Endodermal cell (in vitro differentiated cells): ENCODE results near the gene ADSS2. TPM values are rescaled to one million over a fixed set of nuclear protein-coding genes. Genes with fewer than 3 reads are reported as not detected.

Experiments used
- DNase-seq: peaks from one replicate; pipeline ENCODE4 v3.0.0-alpha.2; 2017
- H3K27ac ChIP-seq: 2 replicates; pipeline ENCODE4 v1.5.1; 2013; ENCODE audit warnings: mild to moderate bottlenecking, low read depth, low read length, moderate library complexity
- H3K27me3 ChIP-seq: 2 replicates; pipeline ENCODE4 v1.6.1; 2013; ENCODE audit warnings: mild to moderate bottlenecking, low read length, moderate library complexity; ENCODE audit not compliant: insufficient read depth, control insufficient read depth, poor library complexity, severe bottlenecking
- H3K36me3 ChIP-seq: 2 replicates; pipeline ENCODE4 v1.7.0; 2013; ENCODE audit warnings: mild to moderate bottlenecking, low read length, moderate library complexity; ENCODE audit not compliant: control insufficient read depth, insufficient read depth
- H3K4me1 ChIP-seq: one replicate; pipeline ENCODE4 v1.7.0; 2013; ENCODE audit warnings: low read length; ENCODE audit not compliant: control insufficient read depth, insufficient read depth
- H3K4me3 ChIP-seq: 2 replicates; pipeline ENCODE4 v1.5.1; 2013; ENCODE audit warnings: mild to moderate bottlenecking, low read length, moderate library complexity
- H3K9ac ChIP-seq: 2 replicates; pipeline ENCODE4 v1.6.1; 2013; ENCODE audit warnings: mild to moderate bottlenecking, low read length, moderate library complexity; ENCODE audit not compliant: poor library complexity, severe bottlenecking; ENCODE audit errors: extremely low read depth
- H3K9me3 ChIP-seq: 2 replicates; pipeline ENCODE4 v1.6.1; 2013; ENCODE audit warnings: mild to moderate bottlenecking, low read length, moderate library complexity; ENCODE audit not compliant: control insufficient read depth
- H3K27ac Mint-ChIP-seq: 2 replicates; pipeline ENCODE4 v1.8.0; 2020; ENCODE audit warnings: mixed read lengths
- H3K27me3 Mint-ChIP-seq: 2 replicates; pipeline ENCODE4 v1.8.0; 2021; ENCODE audit warnings: mild to moderate bottlenecking, mixed read lengths; ENCODE audit not compliant: insufficient read depth
- H3K36me3 Mint-ChIP-seq: 2 replicates; pipeline ENCODE4 v1.8.0; 2020; ENCODE audit warnings: low read depth, mixed read lengths
- H3K4me1 Mint-ChIP-seq: 2 replicates; pipeline ENCODE4 v1.8.0; 2020; ENCODE audit warnings: mixed read lengths
- H3K4me3 Mint-ChIP-seq: 2 replicates; pipeline ENCODE4 v1.8.0; 2020; ENCODE audit warnings: mild to moderate bottlenecking, moderate library complexity, mixed read lengths
- H3K9me3 Mint-ChIP-seq: 2 replicates; pipeline ENCODE4 v1.8.0; 2020; ENCODE audit warnings: mild to moderate bottlenecking, mixed read lengths
- CTCF ChIP-seq: fragments of 200-600 bp; sonication (generic); conservative IDR thresholded peaks from 2 replicates; pipeline ENCODE4 v1.5.0; 2021; ENCODE audit warnings: antibody characterized with exemption, mild to moderate bottlenecking
- WGBS, 2 experiments: methylation state at CpG; one replicate each; pipeline versions ENCODE4 v1.1.5 to v1.1.7; 2013; ENCODE audit warnings: missing lambda C conversion rate in 2 of 2, mixed read lengths in 1 of 2; ENCODE audit not compliant: insufficient coverage in 1 of 2, insufficient read length in 1 of 2; 5-methylcytosine and 5-hydroxymethylcytosine counted together
- total RNA-seq, 2 donors: library from RNA; stranded (reverse); fragmentation: NEBNext Ultra II Directional in 1 of 2; extraction: Animal tissue kit (Norgen Biotek cat#: 25700) in 1 of 2; gene quantifications; 2 replicates in 1 of 2; 3 replicates in 1 of 2; pipeline ENCODE4 v1.2.1, GENCODE V29; 2021

The ADSS2 gene
- total RNA-seq, 2 donors from 2014 or later, result 45.9 to 50.2 TPM

DNA sequence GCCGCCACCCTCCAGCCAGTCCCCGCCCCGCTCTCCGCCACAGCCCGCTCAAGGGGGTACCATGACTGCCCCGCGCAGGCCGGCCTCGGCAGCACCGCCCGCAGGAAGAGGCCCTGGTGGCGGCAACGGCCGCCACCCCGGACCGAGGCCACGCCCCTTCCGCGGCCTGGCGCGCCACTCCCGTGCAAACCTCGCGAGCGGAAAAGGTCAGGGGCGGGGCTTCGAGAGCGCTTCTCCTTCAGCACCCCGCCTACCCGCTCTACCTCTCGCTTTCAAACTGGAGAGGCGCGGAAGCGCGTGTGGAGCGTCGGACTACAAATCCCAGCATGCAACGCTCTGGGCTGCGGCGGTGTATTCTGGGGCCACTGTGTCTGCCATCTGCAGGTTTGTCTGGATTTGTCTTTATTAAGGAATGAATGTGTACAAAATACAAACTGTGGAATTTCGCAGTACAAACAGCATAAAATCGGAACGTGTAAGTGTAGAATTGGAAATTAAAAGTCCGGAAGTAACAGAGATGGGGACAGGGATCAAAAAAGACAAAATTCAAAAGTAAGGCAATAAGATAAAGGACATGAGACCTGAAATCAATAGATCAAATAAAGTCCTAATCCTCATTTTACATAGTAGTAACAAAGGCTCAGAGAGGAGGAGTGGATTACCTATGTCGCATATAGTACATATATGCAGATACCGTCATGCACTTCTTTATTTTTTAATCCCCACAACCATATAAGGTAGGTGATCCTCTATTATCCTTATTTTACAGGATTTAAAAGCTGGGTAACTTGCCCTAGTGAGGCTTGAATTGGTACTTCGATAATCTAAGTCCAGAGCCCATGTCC, 464 bp upstream of the ADSS2 start:
- Mint-ChIP-seq H3K27ac (peak overlapping the region; percentile 70), H3K36me3 (peaks cover 1% of the 10 kb centered on the region), H3K4me1 (peaks cover 62% of the 10 kb centered on the region), H3K9me3 (peaks cover 3% of the 10 kb centered on the region), H3K4me3 (peak overlapping the region; percentile 80), H3K27me3 (no peaks in the 10 kb centered on the region)
- no peaks in the 10 kb centered on the region for H3K36me3 ChIP-seq
- H3K9ac ChIP-seq, result no peak overlapping the region
- peaks cover 6% of the 10 kb centered on the region for H3K4me1 ChIP-seq
- WGBS, 2 experiments, result 6 to 7% methylated on average over 19 to 47 of the region's 47 CpGs
- TF ChIP-seq CTCF, result peak; percentile 64
- no peaks in the 10 kb centered on the region for H3K9me3 ChIP-seq
- DNase-seq, result peak; percentile 99
- peak overlapping the region; percentile 72 for H3K27ac ChIP-seq
- peak overlapping the region; percentile 94 for H3K4me3 ChIP-seq
- no peaks in the 10 kb centered on the region for H3K27me3 ChIP-seq

GRCh38 chr1:244450597-244451538, 841 bp downstream of the ADSS2 start:
- peak overlapping the region; percentile 94 for H3K4me3 ChIP-seq
- H3K9ac ChIP-seq, result peak overlapping the region; percentile 66
- Mint-ChIP-seq H3K9me3 (no peaks in the 10 kb centered on the region), H3K4me3 (peak overlapping the region; percentile 80), H3K27ac (peak overlapping the region; percentile 89), H3K27me3 (no peaks in the 10 kb centered on the region), H3K36me3 (peaks cover 1% of the 10 kb centered on the region), H3K4me1 (peaks cover 60% of the 10 kb centered on the region)
- WGBS, 2 experiments, result 3 to 8% methylated on average over 13 to 41 of the region's 41 CpGs
- H3K9me3 ChIP-seq, result no peaks in the 10 kb centered on the region
- no peaks in the 10 kb centered on the region for H3K27me3 ChIP-seq
- H3K36me3 ChIP-seq, result no peaks in the 10 kb centered on the region
- peaks cover 10% of the 10 kb centered on the region for H3K4me1 ChIP-seq
- DNase-seq, result peak; percentile 68
- peak overlapping the region; percentile 88 for H3K27ac ChIP-seq
- TF ChIP-seq CTCF, result no peak

DNA sequence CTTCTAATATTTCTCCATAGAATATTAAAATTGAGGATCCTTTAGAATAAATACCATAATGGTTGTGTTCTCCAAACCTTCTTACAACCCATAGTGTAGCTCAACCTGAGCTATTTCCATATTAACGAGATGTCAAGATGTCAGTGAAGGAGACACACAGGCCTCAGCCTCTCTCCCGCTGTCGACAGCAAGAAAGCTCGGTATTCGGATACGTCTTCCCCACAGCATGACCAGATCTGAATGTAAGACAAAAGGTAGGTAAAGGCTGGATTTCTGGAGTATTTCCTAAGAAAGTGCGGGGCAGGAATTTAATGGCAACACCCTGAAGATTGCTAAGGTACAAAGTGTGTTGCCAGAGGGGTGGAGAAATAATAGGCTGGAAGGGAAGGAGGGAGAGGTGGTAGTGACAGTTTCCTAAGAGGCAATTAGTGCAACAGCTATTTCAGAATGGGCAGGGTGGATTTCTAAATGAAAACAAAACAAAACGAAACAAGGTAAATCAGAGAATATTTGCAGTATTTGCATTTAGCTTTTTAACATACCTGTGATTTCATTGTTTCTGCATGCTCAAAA, 1.7 kb downstream of the ADSS2 start:
- no peaks in the 10 kb centered on the region for H3K9me3 ChIP-seq
- H3K4me1 Mint-ChIP-seq, result peaks cover 61% of the 10 kb centered on the region
- H3K27ac Mint-ChIP-seq, result no peak overlapping the region
- H3K27me3 Mint-ChIP-seq, result no peaks in the 10 kb centered on the region
- DNase-seq, result no peak
- H3K36me3 ChIP-seq, result no peaks in the 10 kb centered on the region
- WGBS, 2 experiments, result 58 to 67% methylated on average over 1 to 8 of the region's 8 CpGs
- no peak overlapping the region for H3K9ac ChIP-seq
- peaks cover 13% of the 10 kb centered on the region for H3K4me1 ChIP-seq
- no peaks in the 10 kb centered on the region for H3K27me3 ChIP-seq
- no peak overlapping the region for H3K27ac ChIP-seq
- H3K4me3 ChIP-seq, result peak overlapping the region; percentile 94
- peaks cover 1% of the 10 kb centered on the region for H3K36me3 Mint-ChIP-seq
- no peaks in the 10 kb centered on the region for H3K9me3 Mint-ChIP-seq
- H3K4me3 Mint-ChIP-seq, result peak overlapping the region; percentile 80
- TF ChIP-seq CTCF, result no peak
